GM18858 (cell line): ENCODE data around the gene MMP28.

Experiments used
- ATAC-seq: cut with Tn5 transposase; IDR thresholded peaks from one replicate; pipeline ENCODE4 v1.9.1; 2021; ENCODE audit not compliant: unreplicated experiment

Gene MMP28

DNA sequence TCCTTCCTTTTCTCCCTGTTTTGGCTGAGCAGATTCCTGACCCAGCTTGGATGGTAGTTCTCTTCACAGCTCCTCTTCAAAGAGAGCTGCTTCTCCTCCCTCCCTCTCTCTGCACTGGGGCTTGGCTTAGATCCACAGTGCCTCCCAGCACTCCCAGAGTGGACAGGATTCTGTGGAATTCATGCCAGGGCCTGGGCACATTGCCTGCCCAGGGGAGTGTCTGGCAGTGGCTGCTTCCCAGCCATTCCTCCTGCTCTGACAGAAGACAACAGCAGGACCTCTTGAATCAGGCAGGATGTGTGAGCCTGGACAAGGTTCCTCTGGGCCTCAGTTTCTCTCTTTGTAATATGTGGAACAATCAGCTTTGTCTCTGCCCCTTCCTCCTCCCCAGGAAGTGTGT is 4.5 kb upstream of the MMP28 start:
- no peak for ATAC-seq

DNA sequence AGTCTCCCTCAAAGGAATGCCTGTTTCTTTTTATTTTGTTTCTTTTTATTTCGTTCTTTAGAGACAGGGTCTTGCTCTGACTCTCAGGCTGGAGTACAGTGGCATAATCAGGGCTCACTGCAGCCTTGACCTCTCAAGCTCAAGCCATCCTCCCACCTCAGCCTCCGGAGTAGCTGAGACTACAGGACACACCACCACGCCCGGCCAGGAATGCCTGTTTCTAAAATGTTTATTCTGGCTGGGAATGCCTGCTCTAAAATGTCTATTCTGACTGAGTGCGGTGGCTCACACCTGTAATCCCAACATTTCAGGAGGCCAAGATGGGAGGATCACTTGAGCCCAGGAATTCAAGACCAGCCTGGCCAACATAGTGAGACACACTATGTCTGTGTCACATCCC is 2.5 kb upstream of the MMP28 start:
- no peak for ATAC-seq

- no peak for ATAC-seq
Observed at GRCh38 chr17:35797370-35797769, 1.9 kb upstream of the MMP28 start.

DNA sequence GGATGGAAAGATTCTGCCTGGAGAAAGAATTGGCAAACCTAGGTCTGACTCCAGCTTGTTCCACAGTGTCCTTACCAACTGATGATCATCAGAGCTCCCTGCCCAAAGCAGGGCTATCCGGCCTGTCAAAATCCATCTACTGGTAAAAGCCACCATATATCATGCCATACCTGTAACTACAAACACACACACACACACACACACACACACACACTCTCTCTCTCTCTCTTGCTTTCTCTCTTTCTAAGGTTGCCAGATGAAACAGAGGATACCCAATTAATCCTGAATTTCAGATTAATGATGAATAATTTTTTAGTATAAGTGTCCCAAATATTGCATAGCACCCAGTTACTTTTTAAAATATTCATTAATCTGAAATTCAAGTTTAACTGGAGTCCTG is 1.5 kb upstream of the MMP28 start:
- ATAC-seq = no peak

DNA sequence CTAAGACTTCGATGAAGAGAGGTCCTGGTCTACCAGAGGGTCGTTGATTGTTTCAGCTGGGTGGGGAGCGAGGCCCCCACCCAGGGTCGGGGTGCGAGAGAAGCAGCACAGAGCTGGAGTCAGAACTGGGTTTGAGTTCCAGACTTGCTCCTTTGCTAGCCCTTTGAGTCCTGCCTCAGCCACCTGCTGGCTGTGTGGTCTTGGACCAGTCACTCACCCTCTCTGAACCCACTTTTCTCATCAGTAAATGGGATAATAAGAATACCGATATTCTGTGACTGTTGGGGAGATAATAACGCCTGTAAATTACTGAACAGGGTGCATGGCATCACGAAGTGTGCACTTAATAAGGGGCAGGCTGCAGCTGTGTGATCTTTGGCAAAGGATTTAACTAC is 427 bp upstream of the MMP28 start:
- ATAC-seq = no peak

GRCh38 chr17:35793257-35793656 is 2.2 kb downstream of the MMP28 start:
- ATAC-seq = no peak

DNA sequence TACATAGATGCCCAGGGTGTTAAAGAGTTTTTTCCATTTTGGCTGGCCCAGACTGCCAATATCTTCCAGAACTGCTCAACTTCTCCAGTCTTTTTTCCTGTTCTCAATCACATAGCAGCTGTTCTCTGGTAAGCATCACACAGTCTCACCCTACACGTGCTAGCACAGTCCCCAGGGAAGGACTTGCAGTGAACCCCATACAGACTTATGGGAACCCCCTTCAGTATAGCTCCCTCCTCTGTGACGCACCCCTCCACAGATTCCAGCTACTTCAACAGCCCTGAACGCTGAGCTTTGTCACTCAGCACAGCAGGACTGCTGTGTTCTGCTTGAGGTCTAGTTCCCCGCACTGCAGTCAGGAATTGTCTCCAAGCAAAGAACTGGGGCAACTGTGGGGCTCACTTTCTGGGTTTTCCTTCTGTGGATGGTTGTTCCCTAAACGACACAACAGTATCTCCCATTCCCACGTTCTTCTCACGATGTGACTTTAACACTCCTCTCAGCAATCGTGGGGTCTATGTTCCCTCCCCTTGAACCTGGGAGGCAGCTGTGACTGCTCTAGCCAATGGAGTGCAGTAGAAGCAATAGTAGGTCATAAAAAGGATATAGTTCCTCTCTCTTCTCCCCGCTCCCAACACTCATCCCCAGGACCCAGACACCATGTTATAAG is 3.6 kb downstream of the MMP28 start:
- ATAC-seq = no peak

DNA sequence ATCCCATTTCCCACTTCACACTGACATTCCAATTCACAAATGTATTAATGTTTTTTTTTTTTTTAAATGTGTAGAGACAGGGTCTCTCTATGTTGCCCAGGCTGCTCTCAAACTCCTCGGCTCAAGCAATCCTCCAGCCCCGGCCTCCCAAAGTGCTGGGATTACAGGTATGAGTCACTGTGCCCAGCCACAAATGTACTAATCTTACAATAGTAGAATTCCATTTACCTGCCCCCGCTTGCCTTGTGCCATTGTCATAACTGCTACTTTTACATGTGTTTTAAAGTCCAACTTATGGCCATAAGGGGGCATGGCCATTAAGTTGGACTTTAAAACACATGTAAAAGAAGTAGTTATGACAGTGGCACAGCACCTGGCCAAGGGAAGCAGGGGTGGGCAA is 4.6 kb downstream of the MMP28 start:
- no peak for ATAC-seq

- no peak for ATAC-seq
Observed at GRCh38 chr17:35788477-35789368, 6.7 kb downstream of the MMP28 start.

GRCh38 chr17:35786941-35787432 is 8.5 kb downstream of the MMP28 start:
- ATAC-seq = no peak

DNA sequence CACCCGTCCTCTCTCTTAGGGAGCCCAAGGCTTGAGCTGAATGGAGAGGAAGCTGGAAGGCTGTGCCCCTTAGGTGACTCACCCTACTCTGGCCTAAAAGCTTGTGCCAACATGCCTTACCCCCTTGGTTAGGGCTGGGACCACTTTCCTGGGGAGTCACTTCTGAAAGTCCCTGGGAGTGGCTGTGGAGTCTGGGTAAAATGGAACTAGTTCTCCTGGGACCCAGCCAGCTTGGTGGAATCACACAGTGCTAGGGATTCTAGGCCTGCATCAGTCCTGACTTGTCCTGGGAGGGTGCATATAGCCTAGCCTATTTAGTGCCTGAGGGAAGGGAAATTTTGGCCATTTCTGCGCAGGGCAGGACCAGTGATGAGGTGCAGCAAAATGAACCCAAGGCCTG is 10.5 kb downstream of the MMP28 start:
- ATAC-seq = no peak

DNA sequence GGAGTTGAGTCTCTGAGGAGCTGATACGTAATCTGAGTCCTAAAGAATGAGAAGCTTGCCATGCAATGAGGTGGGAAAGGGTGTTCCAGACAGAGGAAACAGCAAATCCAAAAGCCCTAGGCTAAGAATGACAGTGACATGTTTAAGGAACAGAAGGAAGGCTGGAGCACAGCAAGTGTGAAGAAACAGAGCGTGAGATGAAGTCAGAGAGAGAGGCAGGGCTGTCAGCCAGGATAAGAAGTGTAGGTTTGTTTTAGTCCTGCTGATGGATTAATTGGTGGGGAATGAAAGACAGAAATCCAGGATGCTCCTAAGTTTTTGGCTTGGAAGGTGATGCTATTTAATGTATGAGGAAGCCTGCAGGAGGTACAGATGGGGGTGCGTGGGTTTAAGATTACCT is 14.5 kb downstream of the MMP28 start:
- no peak for ATAC-seq

DNA sequence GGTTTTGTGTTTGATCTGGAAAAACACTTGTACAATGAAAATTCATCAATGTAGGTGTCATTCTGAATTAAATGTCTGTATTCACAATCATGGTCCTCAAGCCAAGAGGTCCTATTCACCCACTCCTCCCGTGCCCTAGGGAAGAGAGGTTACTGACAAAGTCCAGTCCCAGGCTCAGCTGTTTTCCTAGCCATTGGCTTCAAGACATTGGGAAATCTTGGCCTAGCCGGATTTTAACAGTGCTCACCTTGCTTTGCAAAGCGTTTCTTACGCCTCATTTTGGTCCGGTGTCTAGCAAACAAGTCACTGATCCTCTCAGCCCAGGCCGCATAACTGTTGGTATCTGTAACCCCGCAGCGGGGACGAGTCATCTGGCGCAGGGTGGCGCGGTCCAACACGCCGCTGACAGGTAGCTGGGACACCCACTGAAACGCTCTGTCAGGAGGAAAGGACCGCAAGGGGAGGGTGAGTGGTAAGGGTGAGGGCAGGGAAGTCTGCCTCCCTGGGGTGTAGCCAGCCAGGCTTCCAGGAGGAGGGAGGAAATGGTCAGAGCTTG is 16.7 kb downstream of the MMP28 start:
- no peak for ATAC-seq

DNA sequence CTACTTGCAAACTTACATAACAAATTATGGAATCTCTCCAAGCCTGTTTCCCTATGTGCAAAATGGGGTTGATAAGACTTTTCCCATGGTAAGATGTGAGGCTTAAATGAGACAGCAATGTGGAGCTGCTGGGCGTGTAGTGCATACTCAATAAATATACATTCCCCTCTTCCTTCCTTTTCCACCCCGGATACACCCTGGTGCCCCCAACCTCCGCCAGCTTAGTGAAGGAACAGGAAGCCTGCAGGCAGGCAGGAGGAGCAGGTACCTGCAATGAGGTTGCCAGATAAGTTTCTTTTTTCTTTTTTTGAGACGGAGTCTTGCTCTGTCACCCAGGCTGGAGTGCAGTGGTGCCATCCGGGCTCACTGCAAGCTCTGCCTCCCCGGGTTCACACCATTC is 19.9 kb downstream of the MMP28 start:
- ATAC-seq = no peak

DNA sequence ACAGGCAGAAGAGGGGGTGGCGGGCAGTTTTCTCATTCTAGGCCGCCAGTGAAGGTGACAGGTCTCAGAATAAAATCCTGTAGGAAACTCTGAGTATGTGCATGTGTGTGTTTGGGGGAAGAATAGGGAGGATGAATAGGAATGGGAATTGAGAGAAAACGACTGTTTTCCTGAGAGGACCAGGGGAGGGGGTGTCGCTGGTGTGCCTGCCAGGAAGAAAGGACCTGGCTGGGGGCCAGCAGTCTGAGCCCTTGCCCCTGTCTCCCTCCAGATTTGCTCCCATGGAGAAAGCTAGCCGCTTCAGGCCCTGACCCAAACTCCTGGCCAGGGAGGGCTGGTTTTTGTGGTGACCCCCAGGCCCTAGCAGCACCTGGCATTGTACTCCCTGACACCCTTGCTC is 20.4 kb downstream of the MMP28 start:
- ATAC-seq = no peak

GRCh38 chr17:35774499-35774898 is 20.9 kb downstream of the MMP28 start:
- no peak for ATAC-seq

DNA sequence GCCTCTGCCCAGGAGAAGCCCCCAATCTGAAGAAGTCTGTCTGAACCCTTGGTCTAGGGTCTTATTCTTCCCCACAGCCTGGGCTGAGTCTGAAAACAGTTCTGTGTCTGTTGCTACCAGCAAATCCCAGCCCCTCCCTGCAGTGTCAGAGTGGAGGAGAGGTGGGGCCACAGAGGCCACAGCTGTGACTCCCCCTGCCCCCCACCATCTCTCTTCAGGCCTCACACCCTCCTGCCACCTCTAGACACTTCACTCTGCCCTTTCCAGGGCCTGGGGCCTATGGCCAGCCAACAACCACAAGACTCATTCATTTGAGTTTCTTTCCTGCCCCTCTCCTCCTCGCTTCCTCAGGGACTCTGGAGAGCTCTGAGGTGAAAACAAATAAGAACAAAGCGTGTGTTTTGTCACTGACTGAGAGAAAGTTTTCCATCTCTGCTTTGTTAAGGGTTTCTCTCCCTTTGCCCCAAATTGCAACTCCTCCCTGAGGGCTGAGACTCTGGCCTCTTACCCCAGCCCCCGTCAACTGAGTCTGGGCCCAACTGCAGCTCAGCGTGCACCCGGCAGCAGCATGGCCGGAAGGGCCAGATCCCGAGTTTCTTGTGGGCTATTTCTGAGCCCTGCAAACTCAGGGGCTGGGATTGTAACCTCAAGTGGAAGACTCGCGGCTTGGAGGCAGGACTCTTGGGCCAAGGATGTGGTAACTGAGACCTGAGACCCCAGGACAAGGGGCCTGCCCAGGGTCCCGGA is 21.6 kb downstream of the MMP28 start:
- ATAC-seq = no peak

- ATAC-seq = no peak
Observed at GRCh38 chr17:35773129-35773528, 22.3 kb downstream of the MMP28 start.

DNA sequence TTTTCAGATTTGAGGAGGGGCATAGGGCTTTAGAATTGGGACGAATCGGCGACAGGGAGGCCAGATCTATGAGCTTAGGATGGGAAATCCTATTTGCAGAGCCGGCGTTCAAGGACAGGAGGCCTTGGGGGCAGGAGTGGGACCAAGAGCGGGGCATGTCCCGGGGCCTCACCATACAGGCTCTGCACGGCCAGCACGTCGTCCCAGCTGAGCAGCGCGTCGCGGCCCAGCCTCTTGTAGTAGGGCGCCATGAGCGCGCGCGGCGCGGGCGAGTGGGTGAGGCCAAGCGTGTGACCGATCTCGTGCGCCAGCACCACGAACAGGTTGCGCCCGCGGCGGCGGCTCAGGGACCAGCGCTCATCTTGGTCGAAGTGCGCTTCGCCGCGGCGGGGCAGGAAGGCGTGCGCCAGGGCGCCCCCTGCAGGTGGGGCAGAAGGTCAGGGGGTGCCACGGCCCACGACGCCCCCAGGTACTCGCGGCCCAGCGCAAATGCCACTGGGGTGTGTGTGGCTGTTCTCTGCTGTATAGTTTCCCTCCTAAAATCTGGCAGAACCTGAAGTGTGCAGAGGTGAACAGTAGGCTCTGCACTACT is 25.4 kb downstream of the MMP28 start:
- no peak for ATAC-seq

DNA sequence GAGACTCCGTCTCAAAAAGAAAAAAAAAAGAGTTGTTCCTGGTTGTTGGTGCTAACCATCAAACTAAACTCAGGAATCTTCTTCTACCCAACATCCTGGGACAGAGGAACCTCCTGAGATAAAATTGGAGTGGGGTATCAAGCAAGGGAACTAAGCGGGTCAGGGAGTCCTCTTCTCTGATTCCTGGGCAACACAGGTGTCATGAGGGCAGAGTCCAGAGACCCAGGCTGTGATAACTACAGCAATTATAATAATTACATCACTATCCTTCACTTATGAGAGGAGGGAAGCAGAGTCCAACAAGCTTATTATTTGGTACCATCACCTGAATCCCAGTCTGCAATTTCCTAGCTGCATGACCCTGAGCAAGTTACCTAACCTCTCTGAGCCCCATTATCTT is 26.6 kb downstream of the MMP28 start:
- ATAC-seq = no peak

GRCh38 chr17:35766903-35767510 is 28.4 kb downstream of the MMP28 start:
- ATAC-seq = no peak
